Sigmoid colon (tissue), 7 donors: ENCODE results near the gene GABARAP. TPM values are rescaled to one million over a fixed set of nuclear protein-coding genes. Genes with fewer than 3 reads are reported as not detected.

Experiments
- DNase-seq: peaks from one replicate; pipeline ENCODE4 v3.0.0-alpha.2; 2019
- H3K27ac ChIP-seq, 4 donors: fragments of 200-600 bp; sonication (generic); one replicate each; pipeline ENCODE4 v1.5.1; 2016 to 2019; ENCODE audit warnings: mild to moderate bottlenecking in 1 of 4
- H3K27me3 ChIP-seq, 3 donors: fragments of 200-600 bp; sonication (generic); one replicate each; pipeline ENCODE4 v1.5.1; 2019; ENCODE audit warnings: mild to moderate bottlenecking in 1 of 3
- H3K36me3 ChIP-seq, 4 donors: fragments of 200-600 bp; sonication (generic); one replicate each; pipeline ENCODE4 v1.5.1; 2016 to 2019
- H3K4me1 ChIP-seq, 4 donors: fragments of 200-600 bp; sonication (generic); one replicate each; pipeline ENCODE4 v1.5.1; 2017 to 2019
- H3K4me3 ChIP-seq, 4 donors: fragments of 200-600 bp; sonication (generic); one replicate each; pipeline ENCODE4 v1.5.1; 2017 to 2019; ENCODE audit warnings: mild to moderate bottlenecking in 2 of 4, moderate library complexity in 1 of 4
- H3K9me3 ChIP-seq, 4 donors: fragments of 200-600 bp in 3 of 4; sonication (generic) in 3 of 4; one replicate each; pipeline versions ENCODE4 v1.5.1 to v1.6.1; 2013 to 2019
- CTCF ChIP-seq, 4 experiments: fragments of 450-650 bp in 3 of 4; fragments of 200-600 bp in 1 of 4; IDR thresholded peaks; one replicate each; pipeline ENCODE4 v1.5.1; 2016 to 2019; ENCODE audit warnings: antibody characterized with exemption in 4 of 4, mild to moderate bottlenecking in 3 of 4, moderate library complexity in 2 of 4
- EP300 ChIP-seq, 4 donors: sonication (generic); formaldehyde crosslinking; IDR thresholded peaks; one replicate each; pipeline ENCODE4 v1.6.1; 2017; ENCODE audit warnings: antibody characterized with exemption in 4 of 4
- POLR2A ChIP-seq, 2 donors: fragments of 450-650 bp; IDR thresholded peaks; one replicate each; pipeline ENCODE4 v1.6.1; 2016; ENCODE audit warnings: antibody characterized with exemption in 2 of 2, mild to moderate bottlenecking in 2 of 2, moderate library complexity in 2 of 2
- POLR2AphosphoS5 ChIP-seq, 4 donors: sonication (generic); formaldehyde crosslinking; IDR thresholded peaks; one replicate each; pipeline ENCODE4 v1.6.1; 2017; ENCODE audit warnings: antibody characterized with exemption in 4 of 4
- WGBS, 2 donors: extraction: QIAGEN DNeasy Blood & Tissue Kit; methylation state at CpG; one replicate each; pipeline ENCODE4 v1.1.7; 2013; 5-methylcytosine and 5-hydroxymethylcytosine counted together
- intact Hi-C: fragments of 100-400 bp; cut with DNase I; formaldehyde crosslinking; loops from one replicate; pipeline ENCODE4 v1.15.1; 2023
- polyA plus RNA-seq, 3 donors: library from polyadenylated mRNA; stranded (reverse); fragments of 200-250 nt; gene quantifications; one replicate each; pipeline ENCODE4 v1.2.3, GENCODE V29; 2013
- total RNA-seq, 4 donors: library from RNA; depleted of rRNA; stranded (reverse); fragments of >200 nt; gene quantifications; one replicate each; pipeline ENCODE4 v1.1.0, GENCODE V29; 2016
- donor health status: healthy with polysubstance abuse.
- donor health status: Bipolar disorder and iron deficiency.
- donor health status: healthy.

The GABARAP gene
- total and polyA plus RNA-seq, 7 donors = 147 to 1,215 (median 613) TPM

DNA sequence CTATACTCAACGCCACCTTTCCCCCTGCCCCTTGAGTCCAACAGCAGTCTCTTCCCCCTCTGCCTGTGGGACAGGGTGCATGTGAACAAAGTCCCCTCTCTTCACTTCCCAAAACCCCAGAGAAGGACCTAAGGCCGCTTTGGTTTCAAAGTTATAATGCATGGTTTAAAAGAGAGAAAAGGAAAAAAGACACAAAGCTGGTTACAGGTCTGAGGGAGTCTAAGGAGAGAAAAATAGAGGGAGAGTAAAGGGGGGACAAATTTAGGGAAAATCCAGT is 1.1 kb upstream of the GABARAP start:
- H3K4me3 ChIP-seq = peak overlapping the region; percentile 74 to 100 (median 94)
- H3K27ac ChIP-seq = peak overlapping the region; percentile 96 to 99 (median 98)
- no peaks in the 10 kb centered on the region for H3K27me3 ChIP-seq
- no peak for DNase-seq
- intact Hi-C loops = loop anchor here (5.0 kb wide), 3 partner anchors 64 to 599 kb away; partner anchors contain the start of genes EIF5A and TMEM256
- TF ChIP-seq POLR2A (IDR thresholded peaks at IDR 0.05) (no peak), CTCF (IDR thresholded peaks at IDR 0.05) (no peak), POLR2AphosphoS5 (IDR thresholded peaks at IDR 0.05) (no peak), EP300 (IDR thresholded peaks at IDR 0.05) (no peak)
- H3K36me3 ChIP-seq = peaks cover 20 to 49% (median 31%) of the 10 kb centered on the region in 4 donors
- no peaks in the 10 kb centered on the region for H3K9me3 ChIP-seq
- H3K4me1 ChIP-seq = peaks cover 0 to 31% (median 29%) of the 10 kb centered on the region in 4 donors
- WGBS, 2 donors = 23 to 54% methylated on average over 2 of the region's 2 CpGs

GRCh38 chr17:7242717-7243452 is 636 bp upstream of the GABARAP start:
- 1 to 2% methylated on average over 49 of the region's 49 CpGs for WGBS, 2 donors
- TF ChIP-seq POLR2A (IDR thresholded peaks at IDR 0.05) (peak in 1 of 2 donors; percentile 64), POLR2AphosphoS5 (IDR thresholded peaks at IDR 0.05) (peak; percentile 84 to 96 (median 92)), EP300 (IDR thresholded peaks at IDR 0.05) (peak in 2 of 4 donors; percentile 87 to 88), CTCF (IDR thresholded peaks at IDR 0.05) (no peak)
- Histone ChIP-seq H3K36me3 (peaks cover 20 to 49% (median 31%) of the 10 kb centered on the region in 4 donors), H3K4me3 (peak overlapping the region; percentile 74 to 100 (median 94)), H3K9me3 (no peaks in the 10 kb centered on the region), H3K4me1 (peaks cover 0 to 31% (median 28%) of the 10 kb centered on the region in 4 donors), H3K27me3 (no peaks in the 10 kb centered on the region), H3K27ac (peak overlapping the region; percentile 96 to 99 (median 98))
- DNase-seq = peak; percentile 99
- intact Hi-C loops = loop anchor here (5.0 kb wide), 3 partner anchors 64 to 599 kb away; partner anchors contain the start of genes EIF5A and TMEM256

DNA sequence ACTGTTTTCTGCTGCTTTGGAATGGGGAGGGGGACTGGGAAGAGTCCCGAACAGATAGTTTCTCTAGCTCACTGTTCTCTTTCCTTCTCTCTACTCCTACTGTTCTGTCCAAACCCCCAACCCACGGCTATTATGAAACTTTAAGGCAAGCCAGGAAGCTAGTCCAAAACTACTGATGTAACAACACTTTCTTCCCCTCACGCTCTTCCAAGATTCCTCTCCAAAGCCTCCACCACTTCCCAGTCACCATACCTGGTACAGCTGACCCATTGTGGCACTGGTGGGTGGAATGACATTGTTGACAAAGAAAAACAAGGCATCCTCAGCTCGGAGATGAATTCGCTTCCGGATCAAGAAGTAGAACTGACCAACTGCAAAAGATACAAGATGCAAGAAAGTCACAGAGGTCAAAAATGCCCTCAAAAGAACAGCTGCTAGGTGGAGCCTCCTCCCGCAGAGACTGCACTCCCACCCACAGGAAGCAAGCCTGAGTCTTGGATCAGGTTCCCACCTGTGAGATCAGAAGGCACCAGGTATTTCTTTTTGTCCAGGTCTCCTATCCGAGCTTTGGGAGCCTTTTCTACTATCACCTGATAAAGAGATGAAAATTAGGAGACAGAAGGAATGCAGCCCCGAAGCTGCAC is 1.0 kb downstream of the GABARAP start:
- Histone ChIP-seq H3K4me3 (peak overlapping the region; percentile 74 to 100 (median 94)), H3K4me1 (peaks cover 0 to 41% (median 39%) of the 10 kb centered on the region in 4 donors), H3K27ac (peak overlapping the region; percentile 96 to 99 (median 98)), H3K27me3 (no peaks in the 10 kb centered on the region), H3K9me3 (no peaks in the 10 kb centered on the region), H3K36me3 (peaks cover 19 to 51% (median 26%) of the 10 kb centered on the region in 4 donors)
- intact Hi-C loops = loop anchor here (5.0 kb wide), 3 partner anchors 66 to 601 kb away; partner anchors contain the start of genes EIF5A and TMEM256
- 11 to 46% methylated on average over 9 of the region's 9 CpGs for WGBS, 2 donors
- no peak for DNase-seq
- TF ChIP-seq EP300 (IDR thresholded peaks at IDR 0.05) (no peak), POLR2AphosphoS5 (IDR thresholded peaks at IDR 0.05) (no peak), CTCF (IDR thresholded peaks at IDR 0.05) (no peak), POLR2A (IDR thresholded peaks at IDR 0.05) (no peak)

- Histone ChIP-seq H3K27ac (peak overlapping the region; percentile 96 to 99 (median 98)), H3K27me3 (no peaks in the 10 kb centered on the region), H3K36me3 (peaks cover 13 to 51% (median 26%) of the 10 kb centered on the region in 4 donors), H3K4me3 (peak overlapping the region in 3 of 4 donors; percentile 19 to 100 (median 100)), H3K4me1 (peaks cover 0 to 45% (median 44%) of the 10 kb centered on the region in 4 donors), H3K9me3 (no peaks in the 10 kb centered on the region)
- intact Hi-C loops = loop anchor here (5.0 kb wide), 3 partner anchors 67 to 602 kb away; partner anchors contain the start of genes EIF5A and TMEM256
- TF ChIP-seq EP300 (IDR thresholded peaks at IDR 0.05) (no peak), POLR2A (IDR thresholded peaks at IDR 0.05) (no peak), POLR2AphosphoS5 (IDR thresholded peaks at IDR 0.05) (no peak)
- WGBS, 2 donors = 55 to 64% methylated on average over 4 of the region's 4 CpGs
- no peak for DNase-seq
These were observed 1.9 kb downstream of the GABARAP start for GRCh38 chr17:7240375-7240774.
